Osteocyte (in vitro differentiated cells): Measurements from ENCODE around the gene IGSF21. TPM values are rescaled to one million over a fixed set of nuclear protein-coding genes. Genes with fewer than 3 reads are reported as not detected.

Source experiments
- DNase-seq: peaks from one replicate; pipeline ENCODE4 v3.0.0; 2021; ENCODE audit warnings: mixed read lengths; ENCODE audit not compliant: unreplicated experiment; ENCODE audit errors: extremely low spot score
- H3K27ac Mint-ChIP-seq: one replicate; pipeline ENCODE4 v1.8.0; 2021; ENCODE audit warnings: mild to moderate bottlenecking, mixed read lengths; ENCODE audit not compliant: unreplicated experiment
- H3K27me3 Mint-ChIP-seq: one replicate; pipeline ENCODE4 v1.8.0; 2021; ENCODE audit warnings: mixed read lengths; ENCODE audit not compliant: unreplicated experiment
- H3K36me3 Mint-ChIP-seq: one replicate; pipeline ENCODE4 v1.8.0; 2021; ENCODE audit warnings: mixed read lengths; ENCODE audit not compliant: unreplicated experiment
- H3K4me1 Mint-ChIP-seq: one replicate; pipeline ENCODE4 v1.8.0; 2021; ENCODE audit warnings: mixed read lengths; ENCODE audit not compliant: unreplicated experiment
- H3K4me3 Mint-ChIP-seq: one replicate; pipeline ENCODE4 v1.8.0; 2021; ENCODE audit warnings: mild to moderate bottlenecking, moderate library complexity, mixed read lengths; ENCODE audit not compliant: unreplicated experiment
- H3K9me3 Mint-ChIP-seq: one replicate; pipeline ENCODE4 v1.8.0; 2021; ENCODE audit warnings: mixed read lengths; ENCODE audit not compliant: unreplicated experiment
- CTCF ChIP-seq: fragments of 200-600 bp; sonication (generic); IDR thresholded peaks from 2 replicates; pipeline ENCODE4 v1.5.0; 2021; ENCODE audit warnings: antibody characterized with exemption, mild to moderate bottlenecking, moderate library complexity
- total RNA-seq: library from RNA; stranded (reverse); gene quantifications from 2 replicates; pipeline ENCODE4 v1.2.1, GENCODE V29; 2021

The IGSF21 gene
- total RNA-seq, 1 donor from 2014 or later, result not detected

- no peaks in the 10 kb centered on the region for H3K27me3 Mint-ChIP-seq
- no peak for DNase-seq
- no peak overlapping the region for H3K27ac Mint-ChIP-seq
- no peak overlapping the region for H3K4me3 Mint-ChIP-seq
- TF ChIP-seq CTCF, result no peak
- no peaks in the 10 kb centered on the region for H3K36me3 Mint-ChIP-seq
- no peaks in the 10 kb centered on the region for H3K4me1 Mint-ChIP-seq
- no peaks in the 10 kb centered on the region for H3K9me3 Mint-ChIP-seq
Observed at GRCh38 chr1:18139198-18139981, 31.8 kb downstream of the IGSF21 start.

- no peaks in the 10 kb centered on the region for H3K9me3 Mint-ChIP-seq
- H3K36me3 Mint-ChIP-seq, result no peaks in the 10 kb centered on the region
- H3K27me3 Mint-ChIP-seq, result no peaks in the 10 kb centered on the region
- no peak for TF ChIP-seq CTCF
- no peak overlapping the region for H3K4me3 Mint-ChIP-seq
- H3K4me1 Mint-ChIP-seq, result no peaks in the 10 kb centered on the region
- no peak overlapping the region for H3K27ac Mint-ChIP-seq
- DNase-seq, result no peak
Observed at GRCh38 chr1:18140411-18140810, 32.8 kb downstream of the IGSF21 start.

GRCh38 chr1:18141661-18142060 is 34.1 kb downstream of the IGSF21 start:
- DNase-seq, result no peak
- H3K36me3 Mint-ChIP-seq, result no peaks in the 10 kb centered on the region
- no peaks in the 10 kb centered on the region for H3K27me3 Mint-ChIP-seq
- H3K4me3 Mint-ChIP-seq, result no peak overlapping the region
- H3K4me1 Mint-ChIP-seq, result no peaks in the 10 kb centered on the region
- H3K27ac Mint-ChIP-seq, result no peak overlapping the region
- no peaks in the 10 kb centered on the region for H3K9me3 Mint-ChIP-seq
- no peak for TF ChIP-seq CTCF

GRCh38 chr1:18142471-18142870 is 34.9 kb downstream of the IGSF21 start:
- TF ChIP-seq CTCF, result no peak
- H3K36me3 Mint-ChIP-seq, result no peaks in the 10 kb centered on the region
- no peak for DNase-seq
- H3K27ac Mint-ChIP-seq, result no peak overlapping the region
- no peak overlapping the region for H3K4me3 Mint-ChIP-seq
- no peaks in the 10 kb centered on the region for H3K9me3 Mint-ChIP-seq
- no peaks in the 10 kb centered on the region for H3K27me3 Mint-ChIP-seq
- no peaks in the 10 kb centered on the region for H3K4me1 Mint-ChIP-seq

GRCh38 chr1:18142969-18143368 is 35.4 kb downstream of the IGSF21 start:
- no peaks in the 10 kb centered on the region for H3K4me1 Mint-ChIP-seq
- no peak overlapping the region for H3K4me3 Mint-ChIP-seq
- TF ChIP-seq CTCF, result no peak
- no peak overlapping the region for H3K27ac Mint-ChIP-seq
- no peaks in the 10 kb centered on the region for H3K9me3 Mint-ChIP-seq
- DNase-seq, result no peak
- no peaks in the 10 kb centered on the region for H3K27me3 Mint-ChIP-seq
- H3K36me3 Mint-ChIP-seq, result no peaks in the 10 kb centered on the region
